GM12892 (cell line): Measurements from ENCODE around the gene PACSIN1.

Experiments
- DNase-seq: peaks from one replicate; pipeline ENCODE4 v3.0.0; 2011; ENCODE audit not compliant: insufficient read length
- FAIRE-seq: peaks from 2 replicates; lab custom pipeline; 2011; peaks lifted over from hg19 to GRCh38; lab: Jason Lieb, UNC
- POLR2A ChIP-seq: IDR thresholded peaks from 2 replicates; pipeline ENCODE4 v1.6.1; 2011; ENCODE audit warnings: low read depth, low read length, control low read depth
- POLR2AphosphoS5 ChIP-seq: IDR thresholded peaks from 2 replicates; pipeline ENCODE4 v1.6.1; 2011; ENCODE audit warnings: low read depth, low read length, control low read depth
- TAF1 ChIP-seq: IDR thresholded peaks from 2 replicates; pipeline ENCODE4 v1.6.1; 2011; ENCODE audit warnings: low read depth, mild to moderate bottlenecking, control low read depth, low read length, borderline replicate concordance

Gene PACSIN1

DNA sequence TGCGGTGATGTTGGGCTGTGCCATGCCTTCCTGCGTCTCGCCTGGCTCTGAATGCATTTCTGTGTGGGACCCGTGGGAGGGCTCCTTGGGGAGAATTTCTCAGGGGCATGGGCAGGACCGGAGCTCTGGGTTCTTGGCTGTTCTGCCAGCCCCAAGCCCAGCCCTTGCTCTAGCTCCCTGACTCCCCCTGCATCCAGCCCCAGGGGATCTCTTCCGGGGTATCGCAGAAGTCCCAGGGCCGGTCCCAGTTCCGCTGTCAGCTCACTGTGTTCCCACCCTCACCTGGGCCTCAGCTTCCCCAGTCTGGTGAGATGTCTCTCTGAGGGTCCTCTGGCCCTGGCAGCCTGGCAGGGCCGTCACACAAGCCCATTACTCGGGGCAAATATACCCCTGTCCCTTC is 69.8 kb downstream of the PACSIN1 start:
- DNase-seq: no peak
- no peak for FAIRE-seq
- no peak for TF ChIP-seq POLR2AphosphoS5
- no peak for TF ChIP-seq POLR2A
- TF ChIP-seq TAF1: no peak

DNA sequence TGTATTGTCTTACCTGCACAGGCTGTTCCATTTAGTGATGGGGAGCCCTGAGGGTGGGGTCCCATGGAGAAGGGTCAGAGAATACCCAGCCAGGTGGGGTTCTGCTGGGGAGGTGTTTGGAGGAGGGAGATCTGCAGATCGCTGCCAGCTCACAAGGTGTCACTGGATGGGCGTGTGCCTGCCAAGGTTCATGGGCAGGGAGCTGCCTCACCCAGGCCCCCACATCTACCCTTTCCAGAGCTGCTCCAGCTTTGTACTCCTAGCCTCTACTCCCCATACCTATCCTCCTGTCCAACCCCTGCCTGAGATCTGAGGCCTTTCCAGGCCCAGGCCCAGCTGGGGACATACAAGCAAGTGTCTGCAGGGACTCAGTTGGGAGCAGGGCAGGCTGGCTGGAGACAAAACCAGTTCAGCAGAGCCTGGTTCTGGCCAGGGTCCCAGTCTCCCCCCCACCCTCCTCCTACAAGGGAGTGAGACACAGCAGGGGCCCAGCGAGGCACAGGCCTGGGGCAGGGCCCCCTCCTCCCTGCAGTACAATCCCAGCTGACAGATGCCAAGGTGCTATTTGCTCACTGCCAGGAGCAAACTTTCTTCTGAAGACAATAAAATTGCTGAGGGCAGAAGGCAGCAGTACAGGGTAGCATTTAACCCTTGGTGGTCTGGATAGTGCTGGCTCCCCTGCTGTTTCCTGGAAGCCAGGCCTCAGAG is 70.5 kb downstream of the PACSIN1 start:
- TF ChIP-seq POLR2A (no peak), POLR2AphosphoS5 (no peak), TAF1 (no peak)
- DNase-seq: no peak
- FAIRE-seq: no peak

DNA sequence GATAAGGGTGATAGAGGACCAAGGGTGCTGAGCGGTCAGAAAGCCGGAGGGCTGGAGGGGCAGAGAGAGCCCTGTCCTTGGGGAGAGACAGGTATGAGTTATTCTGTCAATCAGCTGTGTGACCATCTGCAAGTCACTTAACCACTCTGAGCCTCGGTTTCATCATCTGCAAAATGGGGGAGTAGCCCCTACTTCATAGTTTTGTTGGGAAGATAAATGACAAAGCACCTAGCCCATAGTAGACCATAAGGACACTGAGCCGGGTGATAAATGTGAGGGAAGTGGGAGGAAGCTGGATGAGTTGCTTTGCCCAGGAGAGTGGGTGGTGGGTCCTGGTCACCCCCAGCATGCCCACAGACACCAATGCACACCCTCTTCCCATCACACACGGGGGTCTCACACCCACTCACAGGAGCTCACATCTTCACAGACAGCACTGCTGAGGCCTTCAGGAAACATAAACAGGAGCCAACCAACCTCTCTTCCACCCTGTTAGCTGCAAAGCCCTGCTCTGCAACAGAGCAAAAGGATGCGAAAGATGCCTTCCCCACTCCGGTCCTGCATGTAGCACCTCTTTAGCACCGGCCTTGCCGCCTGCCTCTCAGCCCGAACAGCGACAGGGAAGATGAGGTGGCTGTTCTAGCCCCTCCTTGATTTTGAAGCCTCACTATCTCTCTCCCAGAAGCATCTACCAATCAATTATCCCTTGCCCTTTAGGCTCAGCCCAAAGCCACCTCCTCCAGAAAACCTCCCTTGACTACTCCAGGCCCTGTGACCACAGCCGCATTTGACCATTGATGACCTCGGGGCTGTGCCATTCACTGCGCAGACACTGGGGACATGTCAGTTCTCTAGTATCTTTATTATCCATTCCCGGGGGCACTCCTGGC is 71.3 kb downstream of the PACSIN1 start:
- no peak for TF ChIP-seq POLR2A
- TF ChIP-seq TAF1: no peak
- no peak for TF ChIP-seq POLR2AphosphoS5
- no peak for FAIRE-seq
- no peak for DNase-seq

GRCh38 chr6:34537922-34538550 is 72.2 kb downstream of the PACSIN1 start:
- TF ChIP-seq POLR2A (no peak), POLR2AphosphoS5 (no peak), TAF1 (no peak)
- FAIRE-seq (no peak), DNase-seq (no peak)

DNA sequence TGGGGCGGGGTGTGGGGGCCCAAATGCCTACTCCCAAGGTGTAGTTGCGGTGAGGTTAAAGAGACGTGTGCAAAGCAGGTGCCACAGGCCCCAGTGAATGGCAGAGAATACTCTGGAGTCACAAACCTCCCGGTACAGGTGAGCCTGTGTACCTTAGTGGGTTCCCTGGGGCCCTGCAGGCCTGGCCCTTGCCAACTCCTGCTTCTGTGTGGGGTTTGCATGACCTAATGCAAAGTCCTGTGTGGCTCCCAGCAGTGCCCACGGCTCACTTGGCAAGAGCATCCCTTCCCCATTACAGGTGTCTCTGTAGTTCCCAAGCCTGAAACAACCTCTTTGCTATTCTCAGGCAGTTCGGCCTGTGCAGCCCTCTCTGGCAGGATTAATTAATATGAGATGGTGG is 72.7 kb downstream of the PACSIN1 start:
- TF ChIP-seq POLR2A (no peak), TAF1 (no peak), POLR2AphosphoS5 (no peak)
- no peak for DNase-seq
- FAIRE-seq: no peak

DNA sequence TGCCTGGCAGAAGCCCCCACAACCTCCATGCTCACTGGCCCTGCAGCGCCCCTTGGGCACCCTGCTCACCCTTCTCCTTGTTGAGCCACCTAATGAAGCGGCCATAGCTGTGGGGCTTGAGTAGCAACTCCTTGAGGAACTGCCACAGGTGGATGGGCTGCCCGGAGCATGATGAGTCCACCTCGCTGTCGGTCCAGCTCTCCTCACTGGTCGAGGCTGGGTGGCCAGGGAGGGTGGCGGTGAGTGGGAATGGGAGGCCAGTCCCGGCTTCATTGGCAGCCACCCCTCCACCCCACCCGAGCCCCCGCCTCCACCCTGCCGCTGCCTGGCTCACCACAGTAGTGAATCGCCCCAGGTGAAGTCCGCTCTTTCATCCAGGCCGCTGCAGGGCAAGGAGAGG is 73.3 kb downstream of the PACSIN1 start:
- no peak for DNase-seq
- no peak for FAIRE-seq
- no peak for TF ChIP-seq TAF1
- no peak for TF ChIP-seq POLR2A
- no peak for TF ChIP-seq POLR2AphosphoS5

DNA sequence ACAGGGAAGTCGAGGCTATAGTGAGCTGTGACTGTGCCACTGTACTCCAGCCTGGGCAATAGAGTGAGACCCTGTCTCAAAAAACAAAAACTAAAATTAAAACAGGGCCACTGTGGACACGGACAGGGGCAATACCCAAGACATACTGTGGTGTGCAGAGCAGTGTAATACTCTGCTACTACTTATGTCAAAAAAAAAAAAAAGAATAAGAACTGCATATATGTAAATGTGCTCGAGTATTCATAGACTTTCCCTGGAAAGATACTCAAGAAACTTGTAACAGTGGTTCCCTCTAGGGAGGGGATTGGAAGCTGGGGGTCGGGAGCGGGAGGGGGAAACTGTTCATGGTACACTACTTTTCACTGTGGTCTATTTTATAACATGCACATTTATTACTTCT is 74.3 kb downstream of the PACSIN1 start:
- no peak for DNase-seq
- no peak for TF ChIP-seq TAF1
- TF ChIP-seq POLR2A: no peak
- TF ChIP-seq POLR2AphosphoS5: no peak

DNA sequence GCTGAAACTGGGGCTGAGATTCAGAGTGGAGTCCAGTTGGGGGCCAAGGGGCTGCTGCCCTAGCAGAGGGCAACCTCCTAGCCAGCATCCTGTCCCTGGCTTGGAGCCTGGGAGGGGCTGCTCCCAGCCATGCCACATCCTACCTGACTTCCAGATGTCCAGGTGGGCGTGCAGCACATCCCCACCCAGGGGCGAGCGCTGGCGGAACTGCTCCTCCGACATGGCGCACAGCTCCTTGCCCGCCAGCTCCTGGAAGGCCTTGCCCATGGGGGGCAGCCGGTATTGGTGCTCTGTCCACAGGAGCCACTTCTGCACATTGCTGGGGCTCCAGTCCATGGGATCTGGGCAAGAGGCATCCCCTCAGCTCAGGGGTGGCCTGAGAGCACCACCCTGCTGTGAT is 75.0 kb downstream of the PACSIN1 start:
- TF ChIP-seq TAF1 (no peak), POLR2AphosphoS5 (no peak), POLR2A (no peak)
- DNase-seq (no peak), FAIRE-seq (no peak)

More for the DNA sequence above, 74.3 kb downstream of the PACSIN1 start:
- no peak for FAIRE-seq

- FAIRE-seq: no peak
- TF ChIP-seq POLR2A (no peak), POLR2AphosphoS5 (no peak), TAF1 (no peak)
- no peak for DNase-seq
Observed at GRCh38 chr6:34543421-34543820, 77.5 kb downstream of the PACSIN1 start.

GRCh38 chr6:34544052-34544604 is 78.3 kb downstream of the PACSIN1 start:
- DNase-seq (no peak), FAIRE-seq (no peak)
- TF ChIP-seq POLR2A: no peak
- TF ChIP-seq POLR2AphosphoS5: no peak
- no peak for TF ChIP-seq TAF1

- DNase-seq: no peak
- TF ChIP-seq POLR2AphosphoS5: no peak
- TF ChIP-seq TAF1: no peak
- no peak for TF ChIP-seq POLR2A
- no peak for FAIRE-seq
Observed at GRCh38 chr6:34544776-34545471, 79.0 kb downstream of the PACSIN1 start.
